Kidney tubule cell (primary cell): Measurements from ENCODE around the gene G3BP1.
"Not testable (repeated sequence)": the region's sequence is repeated elsewhere in the genome, so short reads cannot be mapped to it uniquely, and the experiment has no call there.

Experiments
- DNase-seq: peaks from one replicate; pipeline ENCODE4 v3.0.0-alpha.2; 2018; ENCODE audit warnings: low spot score

Gene G3BP1

GRCh38 chr5:151798674-151799073, 26.9 kb downstream of the G3BP1 start:
- no peak for DNase-seq

- DNase-seq: peak; percentile 42
Measured at GRCh38 chr5:151799407-151799806, 27.7 kb downstream of the G3BP1 start.

- no peak for DNase-seq
Measured at GRCh38 chr5:151800532-151800931, 28.8 kb downstream of the G3BP1 start.

GRCh38 chr5:151805414-151806223, 33.9 kb downstream of the G3BP1 start:
- no peak for DNase-seq

GRCh38 chr5:151808451-151809169, 36.9 kb downstream of the G3BP1 start:
- DNase-seq: no peak

GRCh38 chr5:151810449-151810848, 38.7 kb downstream of the G3BP1 start:
- no peak for DNase-seq

GRCh38 chr5:151810897-151811296, 39.1 kb downstream of the G3BP1 start:
- no peak for DNase-seq

- peak; percentile 38 for DNase-seq
Measured at GRCh38 chr5:151811593-151812321, 40.0 kb downstream of the G3BP1 start.

GRCh38 chr5:151812757-151813309, 41.1 kb downstream of the G3BP1 start:
- DNase-seq: peak; percentile 41

GRCh38 chr5:151815051-151815450, 43.3 kb downstream of the G3BP1 start:
- no peak for DNase-seq

GRCh38 chr5:151819830-151820229, 48.1 kb downstream of the G3BP1 start:
- DNase-seq: no peak

- DNase-seq: no peak
Measured at GRCh38 chr5:151820271-151820670, 48.5 kb downstream of the G3BP1 start.

- no peak for DNase-seq
Measured at GRCh38 chr5:151820903-151821302, 49.1 kb downstream of the G3BP1 start.

GRCh38 chr5:151822141-151822540, 50.4 kb downstream of the G3BP1 start:
- DNase-seq: no peak

- DNase-seq: peak; percentile 68
Measured at GRCh38 chr5:151825445-151825844, 53.7 kb downstream of the G3BP1 start.

- DNase-seq: no peak
Measured at GRCh38 chr5:151829370-151829769, 57.6 kb downstream of the G3BP1 start.

- DNase-seq: not testable (repeated sequence)
Measured at GRCh38 chr5:151832843-151833242, 61.1 kb downstream of the G3BP1 start.

GRCh38 chr5:151846765-151847164, 75.0 kb downstream of the G3BP1 start:
- DNase-seq: no peak

GRCh38 chr5:151847871-151848270, 76.1 kb downstream of the G3BP1 start:
- DNase-seq: no peak

GRCh38 chr5:151855701-151856100, 83.9 kb downstream of the G3BP1 start:
- no peak for DNase-seq

GRCh38 chr5:151856861-151857260, 85.1 kb downstream of the G3BP1 start:
- no peak for DNase-seq

GRCh38 chr5:151860867-151861266, 89.1 kb downstream of the G3BP1 start:
- not testable (repeated sequence) for DNase-seq
